GM18505 (cell line): ENCODE data around the gene KCNJ15.

Experiments used
- ATAC-seq: cut with Tn5 transposase; IDR thresholded peaks from one replicate; pipeline ENCODE4 v1.9.1; 2021; ENCODE audit not compliant: unreplicated experiment
- POLR2A ChIP-seq: IDR thresholded peaks from 4 replicates; pipeline ENCODE4 v1.6.1; 2011; ENCODE audit warnings: borderline replicate concordance; ENCODE audit not compliant: insufficient read depth, insufficient read length; ENCODE audit errors: extremely low read depth

KCNJ15 gene

DNA sequence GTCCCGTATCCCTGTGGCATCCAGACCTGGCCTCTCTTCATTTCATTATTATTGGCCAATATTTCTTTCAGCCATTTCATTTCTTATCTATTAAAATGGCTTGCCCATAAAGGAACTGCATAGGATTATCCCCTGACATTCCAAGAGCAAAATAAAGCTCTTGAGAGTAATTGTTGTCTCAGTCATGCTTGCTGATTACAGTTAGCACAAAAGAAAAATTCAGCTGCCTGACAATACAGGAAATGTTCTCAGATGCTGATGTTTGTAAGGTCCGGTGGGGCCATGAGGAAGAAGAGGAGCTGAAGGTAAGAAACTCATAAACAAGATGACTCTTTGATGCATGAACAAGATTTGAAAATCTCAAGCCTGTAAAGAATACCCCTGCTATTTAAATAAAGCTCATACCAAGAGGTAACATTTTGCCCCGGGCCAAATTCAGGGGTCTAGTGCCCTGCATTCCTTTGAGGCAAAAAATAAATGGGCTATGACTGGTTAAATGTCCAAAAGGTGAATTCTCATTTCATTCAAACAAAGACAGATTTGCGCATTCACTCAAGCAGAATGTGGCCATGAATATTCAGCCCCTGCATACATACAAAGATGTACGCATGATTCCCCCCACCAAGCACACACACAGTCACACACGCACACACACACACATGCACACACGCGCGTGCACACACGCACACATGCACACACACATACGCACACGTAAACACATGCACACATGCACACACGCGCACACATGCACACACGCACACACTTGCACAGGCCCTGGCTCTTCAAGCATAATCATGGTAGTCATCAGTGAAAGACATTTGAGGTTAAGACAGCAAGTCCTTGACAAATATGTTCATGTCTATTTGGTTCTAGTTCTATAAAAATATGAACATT is 44.8 kb downstream of the KCNJ15 start:
- no peak for TF ChIP-seq POLR2A
- no peak for ATAC-seq

GRCh38 chr21:38303300-38303699 is 46.5 kb downstream of the KCNJ15 start:
- no peak for TF ChIP-seq POLR2A
- ATAC-seq: no peak

- ATAC-seq: no peak
- no peak for TF ChIP-seq POLR2A
Measured at GRCh38 chr21:38306433-38307141, 49.8 kb downstream of the KCNJ15 start.

- ATAC-seq: no peak
- no peak for TF ChIP-seq POLR2A
Measured at GRCh38 chr21:38307771-38308531, 51.2 kb downstream of the KCNJ15 start.

GRCh38 chr21:38308532-38309119 is 51.8 kb downstream of the KCNJ15 start:
- TF ChIP-seq POLR2A: no peak
- ATAC-seq: no peak

GRCh38 chr21:38310646-38311485 is 54.1 kb downstream of the KCNJ15 start:
- no peak for TF ChIP-seq POLR2A
- ATAC-seq: no peak

DNA sequence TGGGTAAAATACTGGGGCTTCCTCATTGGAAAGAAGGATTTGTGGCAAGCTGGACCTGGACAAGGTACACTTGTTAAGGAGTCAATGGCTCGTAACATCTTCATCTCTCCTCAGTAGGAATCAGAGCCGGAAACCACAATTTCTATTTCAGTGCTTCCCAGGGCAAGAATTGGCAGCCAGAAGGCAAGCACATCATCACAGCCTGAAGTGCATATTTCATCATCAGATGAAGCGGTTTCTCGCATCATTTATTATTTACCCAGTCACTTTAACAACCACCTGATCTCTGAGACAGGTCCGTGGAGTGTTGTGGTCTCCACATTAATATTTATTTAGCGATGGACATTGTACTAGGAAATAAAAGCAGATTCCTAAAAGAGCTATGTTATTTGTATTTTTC is 55.0 kb downstream of the KCNJ15 start:
- TF ChIP-seq POLR2A: no peak
- ATAC-seq: no peak

DNA sequence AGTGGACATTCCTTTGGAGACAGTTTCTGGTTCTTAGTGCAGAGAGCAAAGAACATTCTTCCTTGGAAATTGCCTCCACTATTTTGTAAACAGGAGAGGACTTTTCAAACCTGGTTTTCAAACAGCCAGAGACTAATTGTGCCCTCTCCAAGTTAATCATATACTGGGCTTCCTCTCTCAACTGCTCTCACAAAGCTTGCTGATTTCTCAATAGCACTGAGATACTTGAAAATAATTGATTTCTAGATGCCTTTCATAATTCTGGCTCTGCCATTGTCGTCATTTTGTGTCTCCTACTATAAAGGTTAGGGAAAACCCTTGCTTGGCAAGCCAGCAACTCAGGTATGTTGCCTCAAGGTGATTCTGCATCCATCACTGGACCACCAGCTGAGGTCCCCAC is 56.0 kb downstream of the KCNJ15 start:
- ATAC-seq: no peak
- TF ChIP-seq POLR2A: no peak

DNA sequence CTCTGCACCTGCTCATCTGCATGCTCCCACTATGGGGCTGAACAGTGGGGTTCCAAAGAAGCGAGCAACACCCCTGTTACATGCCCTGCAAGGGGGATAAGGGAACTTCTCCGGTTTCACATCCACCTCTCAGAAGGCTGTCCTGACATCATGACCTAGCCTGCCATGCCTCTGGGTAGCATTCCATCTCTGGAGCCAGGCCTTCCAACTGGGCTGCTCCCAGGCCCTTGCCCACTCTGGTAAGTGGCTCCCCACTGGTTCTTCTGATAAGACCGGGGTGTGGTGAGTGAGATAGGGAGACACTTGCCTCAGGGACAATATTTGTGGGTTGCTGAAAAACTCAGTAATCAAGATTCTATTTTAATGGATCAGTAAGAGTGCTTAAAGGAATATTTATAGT is 57.8 kb downstream of the KCNJ15 start:
- ATAC-seq: no peak

DNA sequence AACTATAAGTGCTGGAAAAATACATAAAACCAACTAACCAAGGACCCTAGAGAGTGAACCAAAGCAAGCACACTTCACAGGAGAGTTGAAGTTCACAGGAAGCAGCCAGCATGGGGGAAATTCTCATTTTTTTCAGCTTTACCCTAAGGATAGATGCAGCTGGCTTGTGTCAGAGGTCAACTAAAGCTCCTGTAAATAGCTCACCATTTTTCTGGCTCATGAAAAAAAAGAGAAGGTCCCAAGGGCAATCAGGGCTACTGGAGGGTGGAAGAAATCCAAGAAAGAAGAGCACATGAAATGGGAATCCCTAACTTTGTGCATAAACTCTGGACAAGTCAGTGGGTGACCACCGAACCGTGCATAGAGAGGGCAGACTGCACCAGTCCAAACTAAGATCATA is 58.3 kb downstream of the KCNJ15 start:
- TF ChIP-seq POLR2A: no peak
- ATAC-seq: no peak

More for the DNA sequence above, 57.8 kb downstream of the KCNJ15 start:
- TF ChIP-seq POLR2A: no peak

GRCh38 chr21:38319781-38320180 is 63.0 kb downstream of the KCNJ15 start:
- no peak for ATAC-seq
- no peak for TF ChIP-seq POLR2A

DNA sequence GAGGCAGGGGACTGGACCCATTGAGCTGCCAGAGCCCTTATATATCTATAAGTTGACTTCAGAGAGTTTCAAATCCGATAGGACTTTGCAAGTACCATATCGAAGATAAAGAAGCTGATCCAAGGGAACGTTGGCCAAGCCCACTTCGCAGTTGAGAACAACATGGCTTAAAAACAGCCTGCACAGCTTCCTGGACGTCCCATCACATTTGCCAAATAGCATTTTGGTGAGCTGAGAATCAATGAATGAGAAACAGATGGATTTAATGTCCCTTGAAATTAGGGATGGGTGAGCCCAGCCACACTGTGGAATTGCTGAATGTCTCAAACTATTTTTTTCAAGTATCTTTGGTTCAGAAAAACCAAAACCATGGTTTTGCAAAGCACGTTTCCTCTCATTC is 64.8 kb downstream of the KCNJ15 start:
- no peak for TF ChIP-seq POLR2A
- ATAC-seq: no peak
